ENCODE data around the gene UBE2D2. TPM values are rescaled to one million over a fixed set of nuclear protein-coding genes. Genes with fewer than 3 reads are reported as not detected.

The UBE2D2 gene
- total and polyA plus RNA-seq, 2 of the 13 experiments (the other 11 are each of a cell fraction or from before 2014, with no cell fraction given) = 79.1 to 109 TPM

DNA sequence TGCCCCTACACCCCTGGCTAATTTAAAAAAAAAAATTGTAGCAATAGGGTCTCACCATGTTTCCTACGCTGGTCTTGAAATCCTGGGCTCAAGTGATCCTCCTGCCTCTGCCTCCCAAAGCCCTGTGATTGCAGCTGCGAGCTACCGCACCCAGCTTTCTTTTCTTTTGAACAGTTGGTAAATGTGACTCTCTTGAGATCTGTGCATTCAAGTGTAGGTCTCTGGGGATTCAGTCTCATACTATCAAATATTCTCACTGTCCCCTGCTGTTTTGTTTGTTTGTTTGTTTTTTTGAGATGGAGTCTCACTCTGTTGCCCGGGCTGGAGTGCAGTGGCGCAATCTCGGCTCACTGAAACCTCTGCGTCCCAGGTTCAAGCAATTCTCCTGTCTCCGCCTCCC lies 44.7 kb downstream of the UBE2D2 start:
- ChIA-PET CTCF (ENCODE audit: low intra/inter-chr PET ratio, low total read pairs) (no interaction called here), POLR2A (no interaction called here)
- H3K27me3 ChIP-seq (ENCODE audit: control insufficient read depth in 1 of 2, insufficient read depth in 2 of 2, low read length in 2 of 2) = no peaks in the 10 kb centered on the region
- DNase-seq (ENCODE audit: low spot score) (no peak), FAIRE-seq (no peak), ATAC-seq (no peak)
- H3K27ac ChIP-seq (ENCODE audit: extremely low read length, insufficient read depth, low read length) = no peak overlapping the region
- no peaks in the 10 kb centered on the region for H4K20me1 ChIP-seq (ENCODE audit: insufficient read depth, low read length)
- no peak for TF ChIP-seq ZNF44 (CRISPR knock-in tag; IDR thresholded peaks at IDR 0.05)
- TF ChIP-seq, protein P1, sequence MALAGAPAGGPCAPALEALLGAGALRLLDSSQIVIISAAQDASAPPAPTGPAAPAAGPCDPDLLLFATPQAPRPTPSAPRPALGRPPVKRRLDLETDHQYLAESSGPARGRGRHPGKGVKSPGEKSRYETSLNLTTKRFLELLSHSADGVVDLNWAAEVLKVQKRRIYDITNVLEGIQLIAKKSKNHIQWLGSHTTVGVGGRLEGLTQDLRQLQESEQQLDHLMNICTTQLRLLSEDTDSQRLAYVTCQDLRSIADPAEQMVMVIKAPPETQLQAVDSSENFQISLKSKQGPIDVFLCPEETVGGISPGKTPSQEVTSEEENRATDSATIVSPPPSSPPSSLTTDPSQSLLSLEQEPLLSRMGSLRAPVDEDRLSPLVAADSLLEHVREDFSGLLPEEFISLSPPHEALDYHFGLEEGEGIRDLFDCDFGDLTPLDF (CRISPR knock-in tag; IDR thresholded peaks at IDR 0.05) = no peak
- H3K9ac ChIP-seq (ENCODE audit: insufficient read depth, low read depth, low read length) = no peak overlapping the region
- WGBS (ENCODE audit: low lambda C conversion rate) = over 99% methylated on average over 8 of the region's 8 CpGs
- H2AFZ ChIP-seq (ENCODE audit: low read length) = no peak overlapping the region
- H3K9me3 ChIP-seq (ENCODE audit: low read length) = no peaks in the 10 kb centered on the region
- no TSS peak for BruUV-seq (replicated peaks)
- intact Hi-C loops (cut with micrococcal nuclease; ENCODE audit: unreplicated experiment) = no loop called here
- in situ Hi-C loops (cut with HindIII; ENCODE audit: extremely low pct_ligation_motif_present, low pct_unique_long_range_greater_than_20kb) = no loop called here
- H3K4me2 ChIP-seq (ENCODE audit: low read depth, low read length) = no peak overlapping the region
- H3K4me3 ChIP-seq (replicated peaks in 1 of 3; ENCODE audit: insufficient read depth in 1 of 3, low read depth in 2 of 3, low read length in 3 of 3) = no peak overlapping the region
- no peaks in the 10 kb centered on the region for H3K4me1 ChIP-seq (ENCODE audit: insufficient read depth, low read length)
- peaks cover 12% of the 10 kb centered on the region for H3K79me2 ChIP-seq (ENCODE audit: insufficient read depth, low read length)
- H3K36me3 ChIP-seq (replicated peaks in 1 of 2; ENCODE audit: control insufficient read depth in 1 of 2, insufficient read depth in 2 of 2, low read length in 2 of 2) = peaks cover 12 to 31% of the 10 kb centered on the region in 2 experiments

DNA sequence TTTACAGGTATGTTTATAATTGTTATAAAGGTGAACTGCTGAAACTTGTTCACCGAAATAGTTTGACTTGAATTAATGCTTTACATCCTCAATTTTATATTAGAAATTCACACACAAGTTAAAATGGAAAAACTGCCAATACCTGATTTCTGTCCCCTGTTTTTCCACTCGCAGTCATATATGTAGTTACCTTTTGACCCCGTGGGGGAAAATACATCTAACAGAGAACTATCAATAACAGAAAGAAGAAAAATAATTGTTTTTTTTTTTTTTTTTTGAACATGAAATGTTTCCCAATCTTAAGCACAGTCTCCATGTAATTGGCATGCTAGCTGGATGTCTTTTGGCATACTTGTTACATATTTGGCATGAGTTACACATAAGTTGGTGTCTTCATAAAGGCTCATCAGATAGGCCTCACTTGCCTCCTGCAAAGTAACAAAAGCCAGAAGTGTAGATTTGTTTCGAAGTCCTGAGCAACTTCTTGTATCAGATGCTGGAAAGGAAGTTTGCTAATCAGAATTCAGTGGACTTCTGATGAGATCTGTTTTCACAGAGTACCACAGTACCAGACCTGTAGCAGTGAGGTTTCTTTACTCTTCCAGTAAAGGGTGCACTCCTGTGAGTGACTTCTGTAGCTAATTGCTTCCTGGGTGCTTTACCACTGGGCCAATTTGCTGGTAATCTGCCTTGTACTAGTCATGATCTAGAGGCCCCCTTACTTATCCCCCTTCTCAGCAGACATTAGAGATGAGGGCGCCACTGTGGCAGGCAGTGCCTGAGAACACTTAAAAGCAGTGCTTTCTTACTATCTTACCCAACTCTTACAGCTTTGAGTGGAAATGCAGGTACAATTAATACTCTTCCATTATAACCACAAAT lies 50.8 kb downstream of the UBE2D2 start:
- ATAC-seq (no peak), DNase-seq (ENCODE audit: low spot score) (no peak), FAIRE-seq (peak; percentile 15)
- in situ Hi-C loops (cut with HindIII; ENCODE audit: extremely low pct_ligation_motif_present, low pct_unique_long_range_greater_than_20kb) (no loop called here), intact Hi-C loops (cut with micrococcal nuclease; ENCODE audit: unreplicated experiment) (no loop called here)
- peaks cover 18% of the 10 kb centered on the region for H3K79me2 ChIP-seq (ENCODE audit: insufficient read depth, low read length)
- no peak overlapping the region for H2AFZ ChIP-seq (ENCODE audit: low read length)
- H3K9ac ChIP-seq (ENCODE audit: insufficient read depth, low read depth, low read length) = no peak overlapping the region
- WGBS (ENCODE audit: low lambda C conversion rate) = 95% methylated on average over 5 of the region's 5 CpGs
- H3K36me3 ChIP-seq (replicated peaks in 1 of 2; ENCODE audit: control insufficient read depth in 1 of 2, insufficient read depth in 2 of 2, low read length in 2 of 2) = peaks cover 6 to 41% of the 10 kb centered on the region in 2 experiments; a peak in 4 of 5 replicates
- H3K9me3 ChIP-seq (ENCODE audit: low read length) = no peaks in the 10 kb centered on the region
- BruUV-seq (replicated peaks) = no TSS peak
- H3K27me3 ChIP-seq (ENCODE audit: control insufficient read depth in 1 of 2, insufficient read depth in 2 of 2, low read length in 2 of 2) = no peaks in the 10 kb centered on the region
- CTCF ChIA-PET (ENCODE audit: low intra/inter-chr PET ratio, low total read pairs) = no interaction called here
- POLR2A ChIA-PET = no interaction called here
- H3K27ac ChIP-seq (ENCODE audit: extremely low read length, insufficient read depth, low read length) = no peak overlapping the region
- no peak overlapping the region for H3K4me3 ChIP-seq (replicated peaks in 1 of 3; ENCODE audit: insufficient read depth in 1 of 3, low read depth in 2 of 3, low read length in 3 of 3)
- peaks cover 3% of the 10 kb centered on the region; the same call in 1 of the 2 replicates for H4K20me1 ChIP-seq (ENCODE audit: insufficient read depth, low read length)
- H3K4me1 ChIP-seq (ENCODE audit: insufficient read depth, low read length) = no peaks in the 10 kb centered on the region
- no peak overlapping the region for H3K4me2 ChIP-seq (ENCODE audit: low read depth, low read length)
- TF ChIP-seq ZEB1 (IDR thresholded peaks at IDR 0.05; ENCODE audit: insufficient replicate concordance, low read depth) = no peak
- no peak for TF ChIP-seq XBP1 (CRISPR knock-in tag; IDR thresholded peaks at IDR 0.05)
- TF ChIP-seq, protein P2, sequence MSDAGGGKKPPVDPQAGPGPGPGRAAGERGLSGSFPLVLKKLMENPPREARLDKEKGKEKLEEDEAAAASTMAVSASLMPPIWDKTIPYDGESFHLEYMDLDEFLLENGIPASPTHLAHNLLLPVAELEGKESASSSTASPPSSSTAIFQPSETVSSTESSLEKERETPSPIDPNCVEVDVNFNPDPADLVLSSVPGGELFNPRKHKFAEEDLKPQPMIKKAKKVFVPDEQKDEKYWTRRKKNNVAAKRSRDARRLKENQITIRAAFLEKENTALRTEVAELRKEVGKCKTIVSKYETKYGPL (CRISPR knock-in tag; IDR thresholded peaks at IDR 0.05) = no peak
- TF ChIP-seq, protein P3, sequence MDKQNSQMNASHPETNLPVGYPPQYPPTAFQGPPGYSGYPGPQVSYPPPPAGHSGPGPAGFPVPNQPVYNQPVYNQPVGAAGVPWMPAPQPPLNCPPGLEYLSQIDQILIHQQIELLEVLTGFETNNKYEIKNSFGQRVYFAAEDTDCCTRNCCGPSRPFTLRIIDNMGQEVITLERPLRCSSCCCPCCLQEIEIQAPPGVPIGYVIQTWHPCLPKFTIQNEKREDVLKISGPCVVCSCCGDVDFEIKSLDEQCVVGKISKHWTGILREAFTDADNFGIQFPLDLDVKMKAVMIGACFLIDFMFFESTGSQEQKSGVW (CRISPR knock-in tag; IDR thresholded peaks at IDR 0.05; ENCODE audit: borderline replicate concordance) = no peak
- no peak for TF ChIP-seq RFXANK (CRISPR knock-in tag; IDR thresholded peaks at IDR 0.05)
- TF ChIP-seq YEATS4 (CRISPR knock-in tag; IDR thresholded peaks at IDR 0.05; ENCODE audit: borderline replicate concordance) = no peak
- TF ChIP-seq, protein P4, sequence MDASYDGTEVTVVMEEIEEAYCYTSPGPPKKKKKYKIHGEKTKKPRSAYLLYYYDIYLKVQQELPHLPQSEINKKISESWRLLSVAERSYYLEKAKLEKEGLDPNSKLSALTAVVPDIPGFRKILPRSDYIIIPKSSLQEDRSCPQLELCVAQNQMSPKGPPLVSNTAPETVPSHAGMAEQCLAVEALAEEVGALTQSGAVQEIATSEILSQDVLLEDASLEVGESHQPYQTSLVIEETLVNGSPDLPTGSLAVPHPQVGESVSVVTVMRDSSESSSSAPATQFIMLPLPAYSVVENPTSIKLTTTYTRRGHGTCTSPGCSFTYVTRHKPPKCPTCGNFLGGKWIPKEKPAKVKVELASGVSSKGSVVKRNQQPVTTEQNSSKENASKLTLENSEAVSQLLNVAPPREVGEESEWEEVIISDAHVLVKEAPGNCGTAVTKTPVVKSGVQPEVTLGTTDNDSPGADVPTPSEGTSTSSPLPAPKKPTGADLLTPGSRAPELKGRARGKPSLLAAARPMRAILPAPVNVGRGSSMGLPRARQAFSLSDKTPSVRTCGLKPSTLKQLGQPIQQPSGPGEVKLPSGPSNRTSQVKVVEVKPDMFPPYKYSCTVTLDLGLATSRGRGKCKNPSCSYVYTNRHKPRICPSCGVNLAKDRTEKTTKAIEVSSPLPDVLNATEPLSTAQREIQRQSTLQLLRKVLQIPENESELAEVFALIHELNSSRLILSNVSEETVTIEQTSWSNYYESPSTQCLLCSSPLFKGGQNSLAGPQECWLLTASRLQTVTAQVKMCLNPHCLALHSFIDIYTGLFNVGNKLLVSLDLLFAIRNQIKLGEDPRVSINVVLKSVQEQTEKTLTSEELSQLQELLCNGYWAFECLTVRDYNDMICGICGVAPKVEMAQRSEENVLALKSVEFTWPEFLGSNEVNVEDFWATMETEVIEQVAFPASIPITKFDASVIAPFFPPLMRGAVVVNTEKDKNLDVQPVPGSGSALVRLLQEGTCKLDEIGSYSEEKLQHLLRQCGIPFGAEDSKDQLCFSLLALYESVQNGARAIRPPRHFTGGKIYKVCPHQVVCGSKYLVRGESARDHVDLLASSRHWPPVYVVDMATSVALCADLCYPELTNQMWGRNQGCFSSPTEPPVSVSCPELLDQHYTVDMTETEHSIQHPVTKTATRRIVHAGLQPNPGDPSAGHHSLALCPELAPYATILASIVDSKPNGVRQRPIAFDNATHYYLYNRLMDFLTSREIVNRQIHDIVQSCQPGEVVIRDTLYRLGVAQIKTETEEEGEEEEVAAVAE (CRISPR knock-in tag; IDR thresholded peaks at IDR 0.05; ENCODE audit: borderline replicate concordance) = no peak
- no peak for TF ChIP-seq NR2F2 (IDR thresholded peaks at IDR 0.05; ENCODE audit: borderline replicate concordance, low read depth)
